T follicular helper cell (primary cell): ENCODE measurements around the gene ATP2B1.
"Not testable (repeated sequence)": the region's sequence is repeated elsewhere in the genome, so short reads cannot be mapped to it uniquely, and the experiment has no call there.

Experiments
- DNase-seq: peaks from one replicate; pipeline ENCODE4 v3.0.0-alpha.2; 2020; ENCODE audit warnings: low read depth
- total RNA-seq, 2 experiments: gene quantifications; one replicate each; lab custom pipeline; 2026; lab: John Stamatoyannopoulos, UW

ATP2B1 gene
- total RNA-seq, result 102 to 132 reads per million in 2 experiments

- DNase-seq, result peak; percentile 70
Measured at GRCh38 chr12:89708565-89709156, at the start of gene ATP2B1. TSS of gene ATP2B1 (minus strand) at chr12:89708838. CDS start at chr12:89655886, 52,952 bp downstream.

- DNase-seq, result not testable (repeated sequence)
Measured at GRCh38 chr12:89757987-89758386, 49.3 kb upstream of the ATP2B1 start.

DNA sequence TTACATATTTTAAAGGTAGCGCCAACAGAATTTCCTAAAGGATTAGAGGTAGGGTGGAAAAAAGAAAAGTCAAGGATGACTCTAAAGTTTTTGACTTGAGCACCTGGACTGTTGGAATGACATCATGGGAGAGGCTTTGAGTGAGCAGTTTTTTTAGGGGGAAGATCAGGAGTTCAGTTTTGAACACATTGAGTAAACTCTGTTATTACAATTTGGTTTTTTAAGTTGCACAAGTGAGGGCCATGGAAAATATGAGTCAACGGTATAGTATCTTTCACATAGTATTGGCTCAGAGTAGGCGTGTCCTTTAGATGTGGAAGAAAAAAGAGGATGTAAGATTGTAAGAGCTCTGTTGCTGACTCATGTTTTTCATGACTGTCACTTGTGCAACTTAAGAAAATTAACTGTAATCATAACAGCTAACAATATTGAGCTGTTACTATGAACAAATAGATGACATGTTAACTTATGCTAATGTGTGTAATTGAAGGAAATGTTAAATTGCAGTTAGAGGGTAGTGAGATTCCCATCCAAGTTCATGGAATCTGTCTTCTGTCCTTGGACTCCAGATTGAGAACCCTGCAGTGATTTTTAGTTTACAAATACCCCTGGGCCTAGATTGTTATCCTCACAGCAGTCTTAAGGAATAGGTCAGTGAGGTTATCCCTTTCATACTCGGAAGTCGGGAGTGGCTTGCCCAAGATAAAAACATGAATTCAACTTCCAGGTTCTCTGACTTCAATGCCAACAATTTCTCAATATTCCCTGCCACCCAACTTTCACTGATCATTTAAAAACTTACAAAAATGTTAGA lies 48.2 kb upstream of the ATP2B1 start:
- DNase-seq, result no peak

- no peak for DNase-seq
Measured at GRCh38 chr12:89756194-89756584, 47.6 kb upstream of the ATP2B1 start.

DNA sequence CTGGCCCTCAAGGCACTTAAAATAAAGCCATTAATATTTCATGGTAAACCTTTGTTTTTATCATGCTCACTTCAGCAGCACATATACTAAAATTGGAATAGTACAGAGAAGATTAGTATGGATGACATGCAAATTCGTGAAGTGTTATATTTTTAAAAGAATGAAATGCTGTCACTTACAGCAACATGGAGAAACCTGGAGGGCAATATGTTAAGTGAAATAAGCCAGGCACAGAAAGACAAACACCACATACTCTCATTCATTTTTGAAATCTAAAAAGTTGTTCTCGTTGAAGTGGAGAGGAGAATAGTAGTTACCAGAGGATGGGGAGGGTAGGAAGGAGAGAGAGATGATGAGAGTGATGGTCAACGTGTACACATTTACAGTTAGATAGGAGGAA lies 45.4 kb upstream of the ATP2B1 start:
- no peak for DNase-seq

DNA sequence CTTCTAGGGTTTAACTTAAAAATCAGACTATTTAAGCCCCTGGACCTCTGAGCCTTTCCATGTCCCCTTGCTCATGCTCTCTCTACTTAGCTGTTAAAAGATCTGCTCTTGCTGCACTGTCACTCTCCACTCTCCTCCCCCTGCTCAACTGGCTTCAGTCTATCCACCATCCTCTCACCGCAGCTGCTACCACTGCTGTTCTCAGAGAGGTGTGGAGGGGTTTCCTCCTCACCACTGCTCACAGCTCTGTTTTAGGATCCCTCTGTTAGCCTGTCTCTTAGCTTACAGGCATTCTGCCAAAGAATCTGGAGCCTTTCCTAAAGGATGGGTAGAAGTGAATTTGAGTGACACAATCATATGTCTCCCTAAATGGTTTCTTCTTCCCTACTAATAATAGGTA lies 43.7 kb upstream of the ATP2B1 start:
- no peak for DNase-seq

GRCh38 chr12:89750389-89751351 lies 42.0 kb upstream of the ATP2B1 start:
- no peak for DNase-seq

GRCh38 chr12:89748791-89749190 lies 40.2 kb upstream of the ATP2B1 start:
- DNase-seq, result no peak

DNA sequence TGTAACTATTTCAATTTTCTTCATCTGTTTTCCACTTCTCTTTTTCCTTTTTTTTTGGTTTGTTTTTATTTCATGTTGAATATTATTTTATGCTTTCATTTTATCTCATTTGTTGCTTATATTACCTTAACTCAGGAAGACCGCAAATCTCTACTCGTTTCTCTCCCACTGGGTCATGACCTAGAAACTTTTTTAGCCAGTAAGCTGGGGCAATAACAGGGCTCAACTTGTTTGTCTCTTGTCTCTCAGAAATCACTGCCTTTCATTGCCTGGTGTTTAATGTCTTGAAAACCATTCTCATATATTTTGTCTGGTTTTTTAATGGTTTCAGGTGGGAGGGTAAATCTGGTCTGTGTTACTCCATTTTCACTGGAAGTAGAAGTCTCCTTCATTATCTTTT lies 36.6 kb upstream of the ATP2B1 start:
- DNase-seq, result no peak

- DNase-seq, result no peak
Measured at GRCh38 chr12:89742337-89743022, 33.8 kb upstream of the ATP2B1 start.

GRCh38 chr12:89740943-89741342 lies 32.3 kb upstream of the ATP2B1 start:
- no peak for DNase-seq

- no peak for DNase-seq
Measured at GRCh38 chr12:89736995-89737394, 28.4 kb upstream of the ATP2B1 start.

- no peak for DNase-seq
Measured at GRCh38 chr12:89733579-89734201, 25.1 kb upstream of the ATP2B1 start.

- DNase-seq, result no peak
Measured at GRCh38 chr12:89732522-89732921, 23.9 kb upstream of the ATP2B1 start.

DNA sequence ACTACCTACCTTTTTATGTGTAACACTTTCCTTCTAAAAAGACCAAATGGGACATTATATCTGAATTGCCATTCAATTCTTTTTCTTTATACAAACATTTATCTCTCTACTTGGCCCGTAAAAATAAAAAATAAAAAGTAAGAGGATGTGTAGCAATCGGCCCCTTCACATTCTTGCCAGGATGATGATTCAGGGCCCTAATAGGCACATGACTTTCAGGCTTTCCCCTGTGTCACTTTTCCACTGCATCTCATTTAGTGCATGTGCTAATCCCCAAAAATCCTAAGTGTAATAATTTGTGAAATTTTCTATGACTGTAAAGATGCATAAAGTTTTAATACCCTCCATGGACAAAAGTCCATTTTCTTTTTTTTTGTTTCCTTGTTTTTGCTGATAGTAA lies 23.0 kb upstream of the ATP2B1 start:
- DNase-seq, result no peak

DNA sequence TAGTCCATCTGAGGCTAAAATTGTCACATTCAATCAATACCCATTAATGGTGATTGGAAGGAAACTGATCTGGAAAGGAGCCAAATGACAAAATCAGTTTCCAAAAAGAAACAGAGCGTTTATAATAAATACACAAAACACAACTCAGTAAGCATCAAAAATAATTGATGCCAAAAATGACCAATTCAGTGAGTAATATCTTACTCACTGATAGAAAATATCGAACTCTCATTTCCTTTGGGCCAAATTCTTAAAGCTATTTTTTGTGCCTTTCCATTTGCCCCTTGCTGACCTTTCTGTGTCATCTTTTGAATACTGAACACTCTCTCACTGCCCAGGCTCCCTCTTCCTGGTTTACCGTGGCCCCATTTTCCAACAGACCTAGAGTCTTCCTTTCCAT lies 22.5 kb upstream of the ATP2B1 start:
- DNase-seq, result no peak

- DNase-seq, result no peak
Measured at GRCh38 chr12:89729946-89730459, 21.4 kb upstream of the ATP2B1 start.

- no peak for DNase-seq
Measured at GRCh38 chr12:89723276-89723675, 14.6 kb upstream of the ATP2B1 start.

DNA sequence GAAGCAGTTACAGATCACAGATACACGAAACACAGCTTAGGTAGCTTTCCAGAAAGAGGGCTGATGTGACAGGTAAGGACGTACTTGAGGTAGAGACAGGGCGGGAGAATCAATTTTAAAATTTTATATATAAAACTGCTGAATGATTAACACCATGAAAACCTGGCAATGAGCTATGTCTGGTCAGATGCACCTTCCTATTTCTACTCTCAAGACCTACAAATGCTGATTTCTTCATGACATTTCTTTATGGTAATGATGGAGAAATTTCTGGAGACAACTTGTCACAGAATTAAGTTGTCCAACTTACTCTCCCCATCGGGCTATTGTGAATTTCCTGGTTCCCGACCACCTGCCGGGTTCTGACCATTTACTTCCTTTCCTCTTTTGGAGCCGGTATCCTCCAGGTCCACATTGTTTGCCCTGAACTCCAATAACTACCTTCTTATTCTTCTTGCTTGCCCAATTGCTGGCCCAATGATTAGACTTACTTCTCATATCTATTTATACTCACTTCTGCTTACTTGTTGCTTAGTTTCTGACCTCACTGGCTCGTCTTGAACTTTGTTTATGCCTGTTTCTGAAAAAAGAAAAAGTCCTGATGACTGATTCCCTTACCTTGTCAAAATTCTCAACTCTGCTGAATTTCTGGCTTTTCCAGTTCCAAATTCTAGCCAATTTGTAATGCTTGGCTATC lies 12.8 kb upstream of the ATP2B1 start:
- DNase-seq, result no peak

GRCh38 chr12:89717759-89718523 lies 9.3 kb upstream of the ATP2B1 start:
- DNase-seq, result no peak
